GM21619 (cell line): Measurements from ENCODE around the gene TIMM44.

Experiments
- ATAC-seq: cut with Tn5 transposase; IDR thresholded peaks from one replicate; pipeline ENCODE4 v1.9.1; 2021; ENCODE audit not compliant: unreplicated experiment

TIMM44 gene

GRCh38 chr19:7915250-7916102 lies 28.0 kb downstream of the TIMM44 start:
- no peak for ATAC-seq

DNA sequence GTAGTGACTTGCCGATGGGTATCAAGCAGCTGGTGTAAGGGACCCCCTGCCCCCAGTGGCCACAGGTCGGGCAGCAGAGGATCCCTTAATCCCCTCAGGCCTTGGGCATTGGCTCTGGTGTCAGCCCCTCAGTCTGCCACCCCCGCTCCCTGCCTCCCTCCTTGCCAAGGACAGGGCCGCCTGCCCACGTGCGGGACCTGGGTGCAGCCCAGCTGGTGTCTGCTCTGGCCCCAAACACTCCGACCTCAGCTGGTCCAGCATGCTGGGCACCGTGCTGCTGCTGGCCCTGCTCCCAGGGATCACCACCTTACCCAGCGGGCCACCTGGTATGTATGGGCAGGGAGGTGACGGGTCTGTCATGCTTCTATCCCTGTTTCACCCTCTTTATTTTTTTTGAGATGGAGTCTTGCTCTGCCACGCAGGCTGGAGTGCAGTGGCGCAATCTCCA lies 28.8 kb downstream of the TIMM44 start, which contains the start of gene TGFBR3L:
TGFBR3L (plus strand) TSS at position 233 of the 448 bp plus-strand sequence.
- ATAC-seq = no peak

DNA sequence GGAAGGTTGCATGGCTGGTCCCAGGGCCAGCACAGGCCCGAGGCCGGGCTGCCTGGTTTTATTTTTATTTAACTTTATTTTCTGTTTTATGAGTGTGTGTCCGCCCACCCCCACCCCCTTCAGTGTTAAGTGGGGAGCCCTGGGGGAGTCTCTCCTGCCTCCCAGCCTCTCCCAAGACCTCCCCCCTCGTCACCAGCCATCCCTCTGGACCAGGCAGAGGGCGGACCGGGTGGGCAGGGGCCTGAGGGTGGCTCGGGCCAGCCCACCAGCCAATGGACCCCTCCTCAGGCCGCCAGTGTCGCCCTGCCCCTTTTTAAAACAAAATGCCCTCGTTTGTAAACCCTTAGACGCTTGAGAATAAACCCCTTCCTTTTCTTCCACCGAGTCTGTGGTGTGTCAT lies 29.4 kb downstream of the TIMM44 start:
- ATAC-seq = no peak

GRCh38 chr19:7913652-7914051 lies 29.8 kb downstream of the TIMM44 start:
- ATAC-seq = no peak

DNA sequence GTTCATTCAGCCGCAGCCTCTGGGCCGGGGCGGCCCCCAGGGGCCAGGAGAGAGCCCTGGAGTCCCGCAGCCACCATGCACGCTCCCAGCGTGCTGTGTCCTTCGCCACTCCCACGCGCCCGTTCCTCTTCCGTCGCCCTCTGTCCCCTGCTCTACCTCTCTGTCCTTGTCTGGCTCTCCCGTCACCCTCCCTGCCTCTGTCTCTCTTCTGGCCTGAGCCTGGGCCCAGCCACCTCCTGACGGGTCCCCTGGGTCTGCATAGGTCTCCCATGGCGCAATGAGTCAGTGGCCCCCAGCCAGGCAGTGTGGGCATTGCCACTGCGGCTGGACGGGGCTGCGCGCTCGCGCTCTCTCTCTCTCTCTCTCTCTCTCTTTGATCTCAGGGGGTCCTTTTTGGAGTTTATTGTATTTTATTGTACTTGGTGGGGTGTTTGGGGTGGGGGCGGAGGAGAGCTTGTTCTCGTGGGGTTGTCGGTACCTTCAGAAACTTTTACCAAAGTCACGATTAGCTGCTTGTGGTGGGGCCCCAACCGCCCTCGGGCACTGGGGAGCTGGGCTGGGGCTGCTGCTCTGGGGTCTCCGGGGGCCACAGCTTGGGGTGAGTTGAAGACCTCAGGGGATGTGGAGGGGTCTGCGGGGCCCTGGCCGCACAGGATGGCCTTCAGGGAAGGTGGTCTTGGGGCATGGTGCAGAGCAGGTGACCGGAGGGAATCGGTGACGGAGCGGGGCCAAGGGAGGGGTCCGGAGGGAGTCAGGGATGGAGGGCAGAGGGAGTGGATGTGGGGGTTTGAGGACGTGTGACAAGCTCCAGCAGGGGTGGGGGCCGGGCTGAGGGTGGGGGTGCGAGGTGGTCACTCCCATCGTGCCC lies 30.5 kb downstream of the TIMM44 start:
- ATAC-seq = no peak

GRCh38 chr19:7912144-7912696 lies 31.2 kb downstream of the TIMM44 start:
- ATAC-seq = no peak

DNA sequence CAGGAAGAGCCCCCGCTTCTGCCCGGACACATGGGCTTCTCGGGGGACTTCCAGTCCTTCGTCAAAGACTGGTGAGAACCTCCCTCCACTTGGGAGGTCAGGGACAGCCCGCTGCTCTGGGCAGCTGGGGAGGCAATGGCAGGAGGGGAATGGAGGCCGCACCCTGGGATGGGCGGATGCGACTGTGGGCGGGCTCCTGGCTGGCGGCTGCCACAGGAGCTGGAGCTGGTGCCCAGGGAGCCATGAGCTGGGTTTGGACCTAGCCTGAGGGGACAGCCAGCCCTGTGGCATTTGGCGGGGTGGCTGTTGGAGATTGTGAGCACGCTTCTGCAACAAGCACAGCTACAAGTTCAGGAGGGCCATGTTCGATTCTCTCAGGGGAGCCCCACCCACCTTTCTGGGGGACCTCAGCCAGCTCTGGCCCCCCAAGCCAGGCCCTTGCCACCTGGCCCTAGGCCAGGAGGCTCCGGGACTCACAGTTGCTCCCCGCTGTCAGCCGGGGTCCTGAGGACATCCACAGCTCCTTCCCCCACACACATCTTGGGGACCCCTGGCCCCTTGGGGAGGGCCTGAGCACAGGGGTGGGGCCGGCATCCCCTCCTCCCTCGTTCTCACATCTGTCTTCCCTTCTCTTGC lies 31.8 kb downstream of the TIMM44 start:
- no peak for ATAC-seq

GRCh38 chr19:7910321-7911161 lies 32.9 kb downstream of the TIMM44 start:
- no peak for ATAC-seq

DNA sequence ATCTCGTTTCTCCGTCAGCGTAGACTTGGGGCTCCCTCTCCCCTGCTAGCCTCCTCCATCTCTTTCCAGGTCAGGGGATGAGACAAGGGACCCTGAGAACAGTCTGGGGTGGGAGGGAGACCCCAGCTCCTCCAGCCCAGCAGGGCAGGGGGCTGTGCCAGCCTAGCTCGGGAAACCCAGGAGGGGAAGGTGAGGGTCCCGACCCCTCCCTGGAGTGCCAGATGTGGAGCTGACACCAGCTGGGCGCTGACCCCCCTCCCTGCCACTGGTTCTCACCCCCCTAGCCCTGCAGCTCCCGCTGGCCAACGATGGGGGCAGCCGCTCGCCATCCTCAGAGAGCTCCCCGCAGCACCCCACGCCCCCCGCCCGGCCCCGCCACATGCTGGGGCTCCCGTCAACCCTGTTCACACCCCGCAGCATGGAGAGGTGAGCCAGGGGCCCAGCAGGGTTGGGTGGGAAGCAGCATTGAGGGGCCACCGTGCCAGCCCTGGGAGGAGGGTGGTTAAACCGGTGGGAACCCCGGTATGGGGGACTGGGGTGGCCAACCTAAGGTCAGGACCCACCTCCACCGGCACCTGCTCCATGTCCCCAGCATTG lies 33.9 kb downstream of the TIMM44 start:
- no peak for ATAC-seq

DNA sequence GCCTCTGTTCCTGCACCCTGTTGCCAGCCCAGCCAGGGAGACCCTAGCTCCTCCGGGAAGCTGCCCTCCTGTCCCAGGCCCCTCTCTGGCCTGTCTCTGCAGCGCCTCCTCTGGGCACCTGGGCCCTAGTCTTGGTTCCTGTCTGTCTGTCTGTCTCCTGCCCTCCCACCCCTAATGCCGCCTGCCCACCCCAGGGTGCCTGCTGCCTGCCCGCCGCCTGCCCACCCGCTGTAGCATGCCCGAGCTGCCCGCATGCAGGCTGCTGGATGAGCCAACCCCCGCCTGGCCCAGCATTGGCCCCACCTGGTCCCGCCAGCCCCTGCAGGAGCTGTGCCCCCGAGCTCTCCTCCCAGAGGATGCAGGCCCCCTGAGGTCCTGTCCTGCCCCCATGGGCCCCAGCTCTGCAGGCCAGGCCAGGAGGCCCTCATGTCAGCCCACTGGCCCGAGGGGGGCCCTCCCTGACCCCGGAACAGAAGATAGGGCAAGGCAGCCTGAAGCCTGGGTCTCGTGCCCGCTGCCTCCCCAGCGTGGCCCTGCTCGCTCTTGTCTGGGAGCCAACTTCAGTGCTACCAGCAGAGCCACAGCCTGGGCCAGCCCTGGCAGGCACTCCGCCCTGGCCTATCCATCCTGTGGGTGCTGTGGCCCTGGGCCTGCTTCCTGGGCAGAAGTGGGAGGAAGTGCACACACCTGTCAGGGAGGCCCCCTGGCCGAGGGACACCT lies 34.6 kb downstream of the TIMM44 start:
- ATAC-seq = no peak

DNA sequence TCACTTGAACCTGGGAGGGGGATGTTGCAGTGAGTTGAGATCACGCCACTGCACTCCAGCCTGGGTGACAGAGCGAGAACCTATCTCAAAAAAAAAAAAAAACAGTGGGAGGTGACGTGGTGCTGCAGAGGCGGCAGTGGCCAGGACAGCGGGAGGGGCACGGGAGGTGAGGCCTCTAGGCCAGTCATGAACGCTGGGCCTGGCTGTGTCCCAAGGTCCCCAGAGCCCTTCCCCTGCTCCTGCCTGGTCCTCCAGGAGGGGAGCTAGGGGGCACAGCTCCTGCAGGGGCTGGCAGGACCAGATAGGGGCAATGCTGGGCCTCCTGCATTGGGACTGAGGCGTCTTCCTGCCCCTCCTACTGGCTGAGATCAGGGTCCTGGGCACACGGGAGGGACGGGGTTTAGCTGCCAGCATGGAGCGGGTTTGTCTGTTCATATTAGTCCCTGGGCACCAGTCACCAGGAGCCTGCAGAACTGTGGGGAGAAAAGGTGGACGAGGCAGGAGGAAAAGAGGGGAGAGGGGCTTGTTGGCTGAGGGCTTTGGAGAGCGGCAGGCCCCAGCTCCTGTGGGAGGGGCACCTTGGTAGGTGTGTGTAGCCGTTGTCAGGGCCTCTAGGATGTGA lies 35.3 kb downstream of the TIMM44 start:
- no peak for ATAC-seq

GRCh38 chr19:7907544-7907943 lies 35.9 kb downstream of the TIMM44 start:
- no peak for ATAC-seq

DNA sequence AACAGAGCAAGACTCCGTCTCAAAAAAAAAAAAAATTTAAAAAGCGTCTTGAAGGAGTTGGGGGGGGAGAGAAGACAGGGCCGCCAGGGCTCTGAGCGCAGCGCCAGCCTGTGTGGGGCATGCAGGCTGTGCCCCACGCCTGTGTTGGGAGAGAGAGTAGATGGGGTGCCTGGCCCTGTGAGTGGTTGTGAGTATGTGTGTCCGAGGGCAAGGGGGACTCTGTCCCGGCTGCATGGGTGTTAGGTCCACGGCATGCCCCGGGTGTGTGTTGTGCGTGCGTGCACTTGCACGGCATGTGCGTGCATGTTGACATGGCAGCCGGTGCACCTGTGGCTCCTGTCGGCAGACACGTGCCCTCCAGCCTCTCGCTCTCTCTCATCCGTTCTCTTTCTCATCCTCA lies 36.3 kb downstream of the TIMM44 start:
- no peak for ATAC-seq

DNA sequence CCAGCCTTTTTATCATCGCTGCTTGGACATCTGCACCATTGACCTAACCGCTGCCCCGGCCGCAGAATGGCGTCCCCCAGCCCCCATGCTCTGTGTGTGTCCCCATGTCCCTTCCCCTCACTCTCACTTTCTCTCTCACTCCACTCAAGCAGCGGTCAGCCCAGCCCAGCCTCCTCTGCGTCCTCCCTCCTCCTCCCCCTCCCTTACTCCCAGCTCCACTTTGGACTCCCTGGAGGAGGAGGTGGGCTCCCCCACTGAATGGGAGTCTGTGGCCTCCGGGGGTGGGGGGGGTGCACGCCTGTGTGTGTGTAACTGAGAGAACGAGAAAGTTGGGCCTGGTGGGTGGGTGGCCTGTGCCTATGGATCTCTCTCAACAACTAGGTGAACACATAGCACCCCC lies 37.6 kb downstream of the TIMM44 start:
- ATAC-seq = no peak

- ATAC-seq = no peak
Measured at GRCh38 chr19:7905268-7905667, 38.2 kb downstream of the TIMM44 start.

DNA sequence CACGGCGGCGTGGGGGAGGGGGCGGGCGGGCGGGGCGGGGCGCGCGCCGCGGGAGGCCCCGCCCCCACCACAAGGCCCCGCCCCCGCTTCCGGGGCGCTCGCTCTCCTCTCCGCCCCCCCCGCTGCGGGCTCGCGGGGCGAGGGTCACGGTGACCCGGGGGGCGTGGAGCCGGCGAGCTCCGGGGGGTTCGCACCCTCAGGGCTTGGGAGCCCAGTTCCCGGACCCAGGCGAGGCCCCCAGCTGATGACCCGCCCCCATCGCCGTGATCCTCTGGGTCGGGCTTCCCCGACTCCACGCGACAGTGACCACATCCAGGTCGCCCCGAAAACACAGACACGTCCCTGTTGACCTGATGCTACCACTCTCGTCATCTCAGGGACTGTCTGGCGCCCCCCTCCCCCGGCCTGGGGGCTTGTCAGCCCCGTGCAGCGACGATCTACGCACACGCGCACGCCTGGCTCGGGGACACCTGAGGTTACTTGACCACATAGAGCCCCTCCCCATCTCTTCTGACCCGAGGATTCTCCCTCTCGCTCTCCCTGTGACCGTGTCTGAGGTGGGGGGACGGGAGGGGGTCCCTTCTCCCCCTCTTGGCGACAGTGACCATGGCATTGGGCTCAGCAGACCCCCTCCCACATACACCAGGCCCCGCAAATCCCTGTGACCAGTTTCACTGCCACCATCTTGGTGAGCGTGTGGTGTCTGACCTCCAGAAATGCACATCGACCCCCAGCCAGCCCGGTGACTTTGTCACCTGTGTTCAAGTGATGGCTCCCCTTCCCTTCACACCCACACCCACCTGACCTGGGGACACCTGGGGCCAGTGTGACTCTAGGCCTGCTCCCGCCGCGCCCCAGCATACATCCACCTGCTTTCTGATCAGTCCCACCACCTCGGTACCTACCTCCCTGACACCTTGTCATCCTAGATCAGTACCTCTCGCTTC lies 39.1 kb downstream of the TIMM44 start:
- ATAC-seq = peak; percentile 23

DNA sequence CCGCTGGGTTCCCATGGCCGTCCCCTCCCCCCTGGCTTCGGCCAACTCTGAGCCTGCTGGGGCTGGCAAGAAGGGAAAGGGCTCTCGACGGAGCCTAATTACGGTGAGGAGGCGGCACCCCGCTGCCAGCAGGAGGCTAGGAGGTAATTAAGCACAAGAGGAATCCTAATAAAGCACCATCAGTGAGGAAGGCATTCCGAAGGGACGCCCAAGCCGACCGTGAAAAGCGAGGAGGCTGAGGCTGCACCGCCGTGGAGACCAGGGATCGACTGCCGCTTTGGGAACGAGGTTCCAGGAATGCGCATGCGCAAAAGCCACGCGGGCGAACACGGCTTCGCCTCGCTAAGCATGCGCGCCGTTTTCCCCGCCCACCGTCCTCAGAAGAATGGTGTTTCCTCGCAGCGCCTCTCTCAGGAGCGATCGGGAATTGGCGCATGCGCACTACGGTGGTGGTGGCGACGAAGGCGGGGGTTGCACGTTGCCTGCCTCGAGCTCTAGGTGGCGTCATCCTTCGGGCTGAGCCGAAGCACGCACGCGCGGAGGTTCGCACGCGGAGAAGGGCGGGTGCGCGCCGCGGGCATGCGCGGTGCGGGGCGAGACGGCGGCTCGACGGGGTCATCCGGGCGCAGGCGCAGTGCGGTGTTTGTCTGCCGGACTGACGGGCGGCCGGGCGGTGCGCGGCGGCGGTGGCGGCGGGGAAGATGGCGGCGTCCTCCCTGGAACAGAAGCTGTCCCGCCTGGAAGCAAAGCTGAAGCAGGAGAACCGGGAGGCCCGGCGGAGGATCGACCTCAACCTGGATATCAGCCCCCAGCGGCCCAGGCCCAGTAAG lies 40.0 kb downstream of the TIMM44 start, which contains the start of gene MAP2K7:
MAP2K7 (plus strand) TSS at position 634 of the 830 bp plus-strand sequence; CDS start at position 702, 68 bp downstream.
- peak; percentile 76 for ATAC-seq
